ENCODE data around the gene DERA. TPM values are rescaled to one million over a fixed set of nuclear protein-coding genes. Genes with fewer than 3 reads are reported as not detected.

DERA gene
- total RNA-seq (10 to 100 TPM; 21.4 to 44.3 (median 23.8) TPM), polyA plus RNA-seq (10 to 100 TPM; 19.0 to 30.6 TPM)
- long read RNA-seq, donor 1, transcript DERA-201 (9 exons, 1,705 nt): major isoform, 32 of 41 reads
- long read RNA-seq, donor 1, partial matches to known transcripts: 0 of 41 reads
- long read RNA-seq, donor 1, other reads (novel, unspliced or antisense): 5 of 41 reads
- long read RNA-seq, donor 2, transcript DERA-201 (9 exons, 1,705 nt): major isoform, 164 of 192 reads
- long read RNA-seq, donor 2, transcript DERA-209 (8 exons, 854 nt): minor isoform, 11 of 192 reads
- long read RNA-seq, donor 2, partial matches to known transcripts: 5 of 192 reads
- long read RNA-seq, donor 2, other reads (novel, unspliced or antisense): 12 of 192 reads
- long read RNA-seq, donor 3, transcript DERA-201 (9 exons, 1,705 nt): major isoform, 37 of 44 reads
- long read RNA-seq, donor 3, partial matches to known transcripts: 1 of 44 reads
- long read RNA-seq, donor 3, other reads (novel, unspliced or antisense): 6 of 44 reads

- WGBS, 4 donors: 0 to 1% (median 1%) methylated on average over 23 to 59 of the region's 59 CpGs
- TF ChIP-seq CTCF (IDR thresholded peaks at IDR 0.05) (peak in 5 of 12 donors; percentile 10 to 36 (median 15)), POLR2A (IDR thresholded peaks at IDR 0.05) (peak in 1 of 2 donors; percentile 91)
- ATAC-seq (peak; percentile 94 to 100 (median 99)), DNase-seq (peak; percentile 84 to 93 (median 87))
- no peaks in the 10 kb centered on the region for H3K27me3 ChIP-seq
- intact Hi-C loops (cut with DNase I): loop anchor here in 1 of 10 donors (2.0 kb wide), 1 partner anchor 68 kb away; no protein-coding TSS in a partner anchor
- peak within 1 kb of the TSS; percentile 62 to 96 (median 90) for H3K27ac ChIP-seq
- no peaks in the 10 kb centered on the region for H3K9me3 ChIP-seq
- peaks cover 0 to 17% (median 13%) of the 10 kb centered on the region in 9 donors for H3K36me3 ChIP-seq
- peaks cover 0 to 22% (median 7%) of the 10 kb centered on the region in 12 donors for H3K4me1 ChIP-seq
- H3K4me3 ChIP-seq: peak within 1 kb of the TSS; percentile 65 to 85 (median 80)
Measured at GRCh38 chr12:15910864-15911721, at the start of gene DERA. TSS of gene DERA (plus strand) at chr12:15911332. CDS start at chr12:15911384, 52 bp downstream.

GRCh38 chr12:15861404-15861803 lies 49.7 kb upstream of the DERA start:
- Histone ChIP-seq H3K36me3 (no peaks in the 10 kb centered on the region), H3K27ac (no peak overlapping the region), H3K4me1 (no peaks in the 10 kb centered on the region), H3K4me3 (no peak overlapping the region), H3K27me3 (peaks cover 0 to 6% (median 0%) of the 10 kb centered on the region in 9 donors), H3K9me3 (no peaks in the 10 kb centered on the region)
- DNase-seq: no peak
- intact Hi-C loops (cut with DNase I): no loop called here
- TF ChIP-seq POLR2A (IDR thresholded peaks at IDR 0.05): no peak
- ATAC-seq: no peak
- 7 to 45% (median 35%) methylated on average over 1 of the region's 1 CpG for WGBS, 4 donors

- intact Hi-C loops (cut with DNase I): no loop called here
- TF ChIP-seq POLR2A (IDR thresholded peaks at IDR 0.05) (no peak), CTCF (IDR thresholded peaks at IDR 0.05) (no peak)
- WGBS, 4 donors: 87 to 100% (median 91%) methylated on average over 1 of the region's 1 CpG
Measured at GRCh38 chr12:15862840-15863239, 48.3 kb upstream of the DERA start.

GRCh38 chr12:15863372-15863771 lies 47.8 kb upstream of the DERA start:
- TF ChIP-seq CTCF (IDR thresholded peaks at IDR 0.05) (no peak), POLR2A (IDR thresholded peaks at IDR 0.05) (no peak)
- DNase-seq (no peak), ATAC-seq (no peak)
- WGBS, 4 donors: 67 to 70% (median 69%) methylated on average over 9 of the region's 9 CpGs
- Histone ChIP-seq H3K27ac (no peak overlapping the region), H3K27me3 (peaks cover 0 to 6% (median 0%) of the 10 kb centered on the region in 9 donors), H3K4me1 (no peaks in the 10 kb centered on the region), H3K9me3 (no peaks in the 10 kb centered on the region), H3K4me3 (no peak overlapping the region), H3K36me3 (no peaks in the 10 kb centered on the region)
- intact Hi-C loops (cut with DNase I): no loop called here

More at GRCh38 chr12:15862840-15863239, 48.3 kb upstream of the DERA start:
- Histone ChIP-seq H3K9me3 (no peaks in the 10 kb centered on the region), H3K4me3 (no peak overlapping the region), H3K27me3 (peaks cover 0 to 6% (median 0%) of the 10 kb centered on the region in 9 donors), H3K4me1 (no peaks in the 10 kb centered on the region), H3K27ac (no peak overlapping the region), H3K36me3 (no peaks in the 10 kb centered on the region)
- DNase-seq (no peak), ATAC-seq (no peak)
